IPS-11a (cell line): Measurements from ENCODE around the gene HM13.
"Not testable (repeated sequence)": the region's sequence is repeated elsewhere in the genome, so short reads cannot be mapped to it uniquely, and the experiment has no call there.

ENCODE experiments used
- H3K4me3 ChIP-seq: one replicate; pipeline ENCODE4 v1.5.1; 2013; ENCODE audit warnings: low read depth, low read length, control low read depth

The HM13 gene

DNA sequence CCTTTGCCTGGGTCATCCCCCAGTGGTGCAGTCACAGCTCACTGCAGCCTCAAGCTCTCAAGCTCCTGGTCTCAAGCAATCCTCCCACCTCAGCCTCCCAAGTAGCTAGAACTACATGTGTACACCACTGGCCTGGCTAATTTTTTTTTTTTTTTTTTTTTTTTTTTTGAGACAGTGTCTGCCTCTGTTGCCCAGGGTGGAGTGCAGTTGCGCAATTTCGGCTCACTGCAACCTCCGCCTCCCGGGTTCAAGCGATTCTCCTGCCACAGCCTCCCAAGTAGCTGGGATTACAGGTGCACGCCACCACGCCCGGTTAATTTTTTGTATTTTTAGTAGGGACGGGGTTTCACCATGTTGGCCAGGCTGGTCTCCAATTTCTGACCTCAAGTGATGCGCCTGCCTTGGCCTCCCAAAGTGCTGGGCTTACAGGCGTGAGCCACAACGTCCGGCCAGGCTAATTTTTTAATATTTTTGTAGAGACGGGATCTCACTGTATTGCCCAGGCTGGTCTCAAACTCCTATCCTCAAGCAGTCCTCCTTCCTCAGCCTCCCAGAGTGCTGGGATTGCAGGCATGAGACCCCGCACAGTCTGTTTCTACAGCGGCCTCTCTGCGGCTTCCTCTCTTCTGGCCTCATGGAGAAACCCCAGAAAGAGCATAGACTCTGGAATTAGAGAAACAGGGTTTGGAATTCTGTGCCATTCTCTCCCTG, 65.9 kb downstream of the HM13 start:
- H3K4me3 ChIP-seq: not testable (repeated sequence)

DNA sequence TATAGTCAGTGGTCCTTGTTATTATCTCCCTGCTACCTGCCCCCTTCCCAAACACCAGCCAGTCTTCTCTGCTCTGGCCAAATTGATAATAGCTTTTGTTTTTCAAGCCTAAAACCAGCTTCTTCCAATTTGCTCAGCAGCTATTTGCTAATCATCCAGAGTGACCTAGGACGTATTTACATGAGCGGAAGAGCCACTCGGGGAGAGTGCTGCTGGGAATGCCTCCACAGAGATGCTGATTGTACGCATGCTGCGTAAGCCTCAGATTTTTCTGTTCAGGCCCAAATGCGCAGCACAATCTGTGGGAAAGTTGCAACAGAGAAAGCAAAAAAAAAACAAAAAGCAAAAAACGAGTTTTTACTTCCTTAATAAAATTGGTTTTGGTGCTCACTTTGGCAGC, 66.5 kb downstream of the HM13 start:
- H3K4me3 ChIP-seq: no peak overlapping the region

DNA sequence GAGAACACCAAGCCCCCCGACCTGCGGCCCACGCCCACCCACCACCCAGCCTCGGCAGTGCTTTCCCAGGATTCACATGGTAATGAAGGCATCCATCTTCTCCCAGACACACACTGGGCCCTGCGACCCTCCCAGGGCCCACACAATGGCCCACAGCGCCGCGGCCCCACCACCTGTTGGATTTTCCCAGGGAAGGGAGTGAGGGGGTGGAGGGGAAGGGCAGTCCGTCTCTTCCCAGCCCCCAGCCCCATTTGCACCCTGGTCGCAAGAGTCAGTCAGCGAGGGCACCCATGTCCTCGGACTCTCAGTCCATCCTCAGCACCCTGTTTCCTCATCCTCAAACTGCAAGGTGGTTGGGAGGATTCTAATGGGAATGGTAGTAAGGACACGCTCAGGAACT, 67.1 kb downstream of the HM13 start:
- H3K4me3 ChIP-seq: no peak overlapping the region

DNA sequence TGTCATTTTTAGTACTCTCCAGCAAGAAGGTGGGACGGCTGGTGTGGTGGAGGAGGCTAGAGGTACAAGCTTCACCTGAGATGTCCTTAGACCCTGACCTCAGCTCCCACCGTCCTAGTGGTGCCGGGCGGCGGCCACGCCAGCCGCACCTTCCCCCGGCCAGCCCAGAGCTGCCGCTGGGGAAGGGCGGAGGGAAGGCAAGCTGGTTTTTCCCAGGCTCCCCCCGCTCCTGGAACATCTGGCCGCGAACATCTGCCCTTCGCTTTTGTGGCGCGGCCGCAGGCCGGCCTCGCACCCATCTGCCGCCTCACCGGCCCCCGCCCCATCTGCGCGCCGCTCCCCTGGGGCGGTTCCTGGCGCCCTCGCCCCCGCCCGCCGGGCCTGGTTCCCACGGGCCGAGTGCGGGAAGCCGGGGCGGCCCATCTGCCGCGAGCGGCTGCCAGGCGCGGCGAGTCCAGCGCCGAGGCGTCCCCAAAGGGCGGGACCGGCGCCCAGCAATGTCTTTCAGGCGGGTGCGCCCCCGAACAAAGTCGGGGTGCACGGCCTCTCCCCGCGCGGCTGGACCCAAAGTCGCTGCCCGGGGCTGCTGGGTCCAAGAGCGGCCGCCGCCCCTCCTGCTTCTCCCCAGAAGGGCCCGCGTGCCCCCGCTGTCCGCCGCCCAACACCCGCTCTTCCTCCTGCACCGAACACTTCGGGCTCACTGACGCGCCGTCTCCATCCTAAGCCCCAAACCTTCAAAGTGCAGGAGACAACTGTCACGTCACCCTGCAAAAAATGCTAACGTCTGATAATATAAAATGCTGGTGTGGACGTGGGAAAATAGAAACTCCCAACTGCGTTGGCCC, 73.5 kb downstream of the HM13 start:
- peak overlapping the region; percentile 13 for H3K4me3 ChIP-seq

DNA sequence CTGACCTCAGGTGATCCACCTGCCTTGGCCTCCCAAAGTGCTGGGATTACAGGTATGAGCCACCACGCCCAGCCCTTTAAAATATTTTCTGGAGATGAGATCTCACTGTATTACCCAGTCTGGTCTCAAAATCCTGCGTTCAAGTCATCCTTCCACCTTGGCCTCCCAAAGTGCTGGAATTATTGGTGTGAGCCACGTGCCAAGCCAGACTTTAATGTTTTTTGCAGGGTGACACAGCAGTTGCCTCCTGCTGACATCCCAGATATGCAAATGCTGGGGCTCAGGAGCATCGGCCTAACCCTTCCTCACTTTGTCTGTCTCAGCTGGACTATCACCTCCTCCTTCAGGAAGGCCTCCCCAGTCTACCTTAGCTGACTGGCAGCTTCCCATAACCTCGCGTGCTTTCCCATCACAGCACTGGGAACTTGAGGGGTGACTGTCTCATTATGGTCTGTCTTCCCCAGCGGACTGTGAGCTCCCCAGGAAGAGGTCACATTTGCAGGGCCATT, 76.5 kb downstream of the HM13 start:
- H3K4me3 ChIP-seq: no peak overlapping the region

DNA sequence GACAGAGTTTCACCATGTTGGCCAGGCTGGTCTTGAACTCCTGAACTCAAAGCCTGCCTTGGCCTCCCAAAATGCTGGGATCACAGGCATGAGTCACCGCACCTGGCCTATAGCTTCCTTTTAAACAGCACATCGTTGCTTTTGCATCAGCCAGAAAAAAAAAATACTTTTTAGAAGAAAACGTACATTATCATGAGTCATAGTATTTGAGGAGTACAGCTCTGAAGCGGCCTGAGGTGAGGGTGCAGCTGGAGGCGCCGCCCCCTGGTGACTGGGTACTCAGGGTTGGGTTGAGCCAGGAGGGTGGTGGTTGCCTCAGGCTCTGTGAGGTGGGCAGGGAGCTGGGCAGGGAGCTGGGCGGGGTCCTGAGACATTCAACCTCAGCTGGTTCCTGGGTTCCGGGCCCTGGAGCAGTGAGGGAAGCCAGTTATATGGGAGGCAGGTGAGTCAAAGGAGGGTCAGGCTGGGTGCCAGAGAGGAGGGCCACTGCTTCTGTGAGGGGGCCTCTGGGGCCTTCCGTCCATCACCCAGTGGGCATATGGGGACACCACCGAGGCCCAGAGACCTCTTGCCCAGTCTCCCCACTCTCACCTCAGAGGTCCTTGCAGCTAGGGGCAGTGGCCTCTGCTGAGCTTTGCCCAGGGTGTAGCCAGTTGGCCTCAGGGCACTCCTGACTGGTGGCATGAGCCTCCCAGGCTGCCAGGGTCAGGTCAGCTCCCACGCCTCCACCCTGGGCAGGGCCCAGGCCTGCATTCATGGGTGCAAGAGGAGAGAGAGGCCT, 79.2 kb downstream of the HM13 start:
- no peak overlapping the region for H3K4me3 ChIP-seq

DNA sequence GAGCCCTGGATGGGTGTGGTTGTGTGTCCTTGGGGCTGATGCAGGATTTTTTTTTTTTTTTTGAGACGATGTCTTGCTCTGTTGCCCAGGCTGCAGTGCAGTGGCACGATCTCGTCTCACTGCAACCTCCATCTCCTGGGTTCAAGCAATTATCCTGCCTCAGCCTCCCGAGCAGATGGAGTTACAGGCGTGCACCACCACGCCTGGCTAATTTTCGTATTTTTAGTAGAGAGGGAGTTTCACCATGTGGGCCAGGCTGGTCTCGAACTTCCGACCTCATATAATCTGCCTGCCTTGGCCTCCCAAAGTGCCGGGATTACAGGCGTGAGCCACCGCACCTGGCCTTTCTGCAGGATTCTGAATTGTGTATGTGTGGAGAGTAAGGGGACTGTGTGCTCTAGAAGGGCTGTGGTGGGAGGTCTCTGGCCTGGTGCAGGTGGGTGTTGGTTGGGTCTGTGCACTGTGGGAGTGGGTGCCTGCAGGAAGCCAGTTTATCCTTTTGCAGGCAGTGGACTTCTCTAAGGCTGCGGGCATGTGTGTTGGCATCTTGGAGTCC, 79.8 kb downstream of the HM13 start:
- no peak overlapping the region for H3K4me3 ChIP-seq

DNA sequence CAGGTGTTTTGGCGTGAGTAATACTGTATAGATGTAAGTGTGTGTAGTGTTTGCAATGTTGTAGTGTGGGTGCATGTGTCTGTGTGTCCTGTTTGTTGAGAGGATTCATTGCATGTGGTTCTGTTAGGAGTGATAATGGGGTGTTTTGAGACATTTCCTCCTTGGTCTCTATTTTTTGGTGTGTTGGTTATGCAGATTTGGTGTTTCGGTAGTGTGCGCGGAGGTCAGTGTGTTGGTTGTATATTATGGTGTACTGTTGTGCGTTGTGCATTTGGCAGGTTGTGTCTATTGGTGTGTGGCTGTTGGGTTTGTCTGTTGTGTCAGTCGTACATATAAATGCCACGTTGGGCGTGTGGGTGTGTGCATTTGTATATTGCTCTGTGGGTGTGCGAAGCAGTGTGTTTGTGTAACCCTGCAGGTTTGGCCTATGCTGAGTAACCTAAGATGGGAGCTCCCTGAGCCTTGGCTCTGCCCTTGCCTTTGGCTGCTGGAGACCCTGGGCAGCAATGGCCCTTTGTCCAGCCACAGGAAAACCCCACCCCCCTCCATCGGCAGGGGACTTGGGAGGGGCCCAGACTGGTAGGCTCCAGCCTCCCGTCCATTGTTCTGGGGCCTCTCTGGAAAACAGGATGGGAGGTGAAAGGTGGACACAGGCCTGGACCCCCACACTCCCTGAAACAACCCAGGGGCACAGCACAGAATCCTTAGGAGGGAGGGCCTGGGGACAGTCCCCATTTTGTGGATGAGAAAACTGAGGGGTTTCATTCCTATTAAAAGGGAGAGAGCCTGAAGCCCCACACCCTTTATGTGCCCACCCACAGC, 80.5 kb downstream of the HM13 start:
- H3K4me3 ChIP-seq: no peak overlapping the region

DNA sequence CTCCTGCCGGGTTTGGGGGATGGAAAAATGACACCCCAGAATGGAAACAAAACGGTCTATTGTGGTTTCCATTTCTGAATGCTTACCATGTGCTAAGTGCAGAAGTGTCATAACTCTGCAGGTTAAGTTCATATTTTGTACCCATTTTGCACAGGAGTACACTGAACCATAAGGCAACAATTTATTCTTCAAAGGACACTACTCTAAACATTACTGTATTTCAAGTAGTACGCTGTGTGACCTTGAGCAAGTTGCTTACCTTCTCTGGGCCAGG, 81.1 kb downstream of the HM13 start:
- no peak overlapping the region for H3K4me3 ChIP-seq

DNA sequence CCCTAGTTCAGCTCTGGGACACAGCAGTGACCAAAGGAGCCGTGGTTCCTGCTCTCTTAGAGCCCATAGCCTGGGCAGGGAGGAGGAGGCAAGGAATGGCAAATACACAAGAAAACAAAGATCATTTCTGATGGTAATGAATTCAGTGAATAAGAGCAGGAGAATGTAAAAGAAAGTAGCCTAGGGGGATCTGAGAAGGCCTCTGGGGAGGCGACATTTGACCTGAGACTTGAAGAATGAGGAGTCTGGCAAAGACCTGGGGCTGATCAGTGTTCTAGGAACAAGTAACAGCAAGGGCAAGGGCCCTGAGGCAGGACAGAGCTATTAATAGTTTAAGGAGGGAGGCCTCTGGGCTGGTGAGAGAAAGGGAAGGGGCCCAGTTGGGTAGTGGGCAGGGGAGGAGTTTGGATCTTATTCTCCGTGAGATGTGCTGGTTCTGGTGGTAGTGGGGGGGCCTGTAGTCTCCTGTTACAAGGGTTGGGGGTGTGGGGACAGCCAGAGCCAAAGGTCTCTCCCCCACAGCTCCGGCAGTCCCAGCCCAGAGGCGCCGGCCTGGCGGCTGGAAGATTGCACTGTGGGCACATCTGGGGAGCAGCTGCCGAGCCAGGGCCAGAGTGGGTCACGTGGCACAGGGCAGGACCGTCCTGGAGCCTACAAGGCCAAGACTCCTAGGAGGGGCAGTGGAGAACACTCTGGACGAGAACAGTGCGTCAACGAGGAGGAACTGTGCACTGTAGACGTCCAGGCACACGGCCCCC, 81.6 kb downstream of the HM13 start:
- H3K4me3 ChIP-seq: no peak overlapping the region

DNA sequence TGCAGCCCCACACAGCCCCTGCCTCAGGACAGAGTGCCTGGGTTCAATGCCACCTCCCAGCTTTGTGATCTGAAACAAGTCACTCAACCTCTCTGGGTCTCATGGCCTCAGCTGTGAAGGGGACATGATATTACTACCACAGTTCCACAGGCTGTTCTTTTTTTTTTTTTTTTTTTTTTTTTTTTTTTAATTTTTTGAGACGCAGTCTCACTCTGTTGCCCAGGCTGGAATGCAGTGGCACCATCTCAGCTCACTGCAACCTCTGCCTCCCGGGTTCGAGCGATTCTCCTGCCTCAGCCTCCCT, 82.1 kb downstream of the HM13 start:
- H3K4me3 ChIP-seq: not testable (repeated sequence)

DNA sequence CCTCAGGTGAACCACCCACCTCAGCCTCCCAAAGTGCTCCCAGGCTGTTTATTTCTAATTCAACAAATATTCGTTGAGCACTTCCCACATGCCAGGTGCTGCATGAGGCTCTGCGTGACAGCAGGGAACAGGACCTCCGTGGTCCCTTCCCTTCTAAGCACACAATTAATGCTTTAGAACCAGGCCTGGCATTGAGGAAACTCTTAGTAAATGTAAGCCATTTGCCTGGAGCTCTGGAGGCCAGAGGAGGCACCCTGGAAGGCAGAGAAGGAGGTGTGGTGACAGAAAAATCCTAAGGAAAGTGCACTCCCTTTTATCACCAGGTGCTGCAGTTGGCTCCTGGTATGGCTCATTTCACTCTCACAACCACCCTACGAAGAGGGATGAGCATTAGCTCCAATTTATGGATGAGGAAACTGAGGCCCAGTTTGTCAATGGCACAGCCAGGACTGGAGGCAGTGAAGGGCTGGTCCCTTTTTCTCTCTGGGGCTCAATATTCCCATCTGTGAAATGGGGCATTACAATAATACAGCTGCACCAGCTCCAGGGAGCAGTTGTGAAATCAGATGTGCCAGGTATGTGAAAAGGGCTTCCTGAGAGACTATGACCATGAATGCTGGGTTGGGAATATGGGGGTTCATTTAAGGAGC, 82.7 kb downstream of the HM13 start:
- H3K4me3 ChIP-seq: no peak overlapping the region

DNA sequence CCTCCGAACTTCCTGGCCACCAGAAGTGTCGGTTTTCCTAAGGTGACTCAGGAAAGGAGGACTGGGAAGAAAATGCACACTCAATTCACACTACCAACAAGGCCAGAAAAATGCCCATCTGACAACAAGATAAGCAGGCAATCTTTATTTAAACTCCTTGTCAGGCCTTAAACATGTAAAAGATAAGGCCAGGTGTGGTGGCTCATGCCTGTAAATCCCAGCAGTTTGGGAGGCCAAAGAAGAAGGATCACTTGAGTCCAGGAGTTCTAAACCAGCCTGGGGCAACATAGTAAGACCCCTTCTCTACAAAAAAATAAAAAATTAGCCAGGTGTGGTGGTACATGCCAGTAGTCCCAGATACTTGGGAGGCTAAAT, 83.2 kb downstream of the HM13 start:
- H3K4me3 ChIP-seq: no peak overlapping the region

DNA sequence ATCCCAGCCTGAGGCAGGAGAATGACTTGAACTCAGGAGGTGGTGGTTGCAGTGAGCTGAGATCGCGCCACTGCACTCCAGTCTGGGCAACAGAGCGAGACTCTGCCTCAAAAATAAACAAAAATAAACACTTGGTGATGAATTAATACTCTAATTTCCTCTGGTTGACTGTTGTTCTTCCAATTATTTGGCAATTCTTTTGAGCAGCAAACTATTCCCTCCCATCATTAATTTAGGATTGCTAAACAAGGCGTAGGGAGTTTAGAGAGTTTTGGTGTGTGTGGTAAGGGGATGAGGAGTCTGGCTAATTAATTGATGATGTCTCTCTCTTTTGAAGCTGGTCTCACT, 88.2 kb downstream of the HM13 start:
- no peak overlapping the region for H3K4me3 ChIP-seq

DNA sequence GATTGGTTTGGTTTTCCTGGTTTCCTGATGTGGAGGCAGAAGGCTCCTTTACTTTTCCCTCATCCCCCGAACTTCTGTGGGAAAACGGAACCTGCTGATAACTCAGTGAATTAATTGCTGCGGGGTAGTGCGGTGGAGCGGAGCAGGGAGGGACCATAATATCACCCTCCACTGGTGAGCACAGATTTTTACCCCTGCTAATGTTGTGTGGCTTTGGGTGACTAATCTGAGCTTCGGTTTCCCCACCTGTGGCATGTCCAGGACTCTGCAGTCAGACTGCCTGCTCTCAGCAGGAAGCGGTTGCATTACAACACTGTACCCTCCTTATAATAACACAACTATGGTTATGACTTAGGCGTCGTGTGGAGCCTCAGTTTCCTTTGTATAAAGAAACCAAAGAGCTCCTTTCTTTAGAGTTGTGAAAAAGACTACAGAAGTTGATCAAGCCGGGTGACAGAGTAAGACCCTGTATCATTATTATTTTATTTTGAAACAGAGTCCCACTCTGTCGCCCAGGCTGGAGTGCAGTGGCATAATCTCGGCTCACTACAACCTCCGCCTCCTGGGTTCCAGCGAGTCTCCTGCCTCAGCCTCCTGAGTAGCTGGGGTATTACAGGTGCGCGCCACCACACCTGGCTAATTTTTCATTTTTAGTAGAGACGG, 88.7 kb downstream of the HM13 start:
- no peak overlapping the region for H3K4me3 ChIP-seq

DNA sequence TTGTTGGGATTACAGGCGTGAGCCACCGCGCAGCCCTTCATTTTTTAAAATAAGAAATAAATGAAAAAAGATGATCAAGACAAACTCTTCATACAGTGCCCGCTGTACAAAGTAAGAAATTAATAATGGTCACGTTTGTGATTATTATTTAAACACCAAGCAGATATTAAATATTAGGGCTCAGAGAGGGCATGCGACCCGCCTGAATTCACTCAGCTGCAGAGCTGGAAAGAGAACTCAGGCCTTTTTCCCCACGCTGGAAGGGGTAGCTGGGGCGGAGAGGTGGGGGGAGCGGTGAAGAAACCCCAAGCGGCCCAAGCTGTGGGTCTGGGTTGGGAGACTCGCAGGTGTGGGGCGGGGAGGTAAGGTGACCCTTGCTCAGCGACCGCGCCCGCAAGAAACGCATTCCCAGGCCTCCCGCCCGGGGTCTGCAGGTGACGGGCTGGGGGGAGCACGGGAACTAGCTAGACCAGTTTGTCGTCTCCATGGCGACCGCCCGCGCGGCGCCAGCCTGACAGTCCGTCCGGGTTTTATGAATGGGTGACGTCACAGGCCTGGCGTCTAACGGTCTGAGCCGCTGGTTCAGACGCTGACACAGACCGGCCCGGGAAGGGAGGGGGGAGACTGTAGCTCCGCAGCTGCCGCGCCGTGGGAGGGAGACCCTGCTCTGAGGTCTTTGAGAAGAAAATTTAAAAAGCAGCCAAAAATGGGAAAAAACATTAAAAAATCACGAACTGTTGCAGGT, 89.8 kb downstream of the HM13 start:
- peak overlapping the region; percentile 100 for H3K4me3 ChIP-seq

DNA sequence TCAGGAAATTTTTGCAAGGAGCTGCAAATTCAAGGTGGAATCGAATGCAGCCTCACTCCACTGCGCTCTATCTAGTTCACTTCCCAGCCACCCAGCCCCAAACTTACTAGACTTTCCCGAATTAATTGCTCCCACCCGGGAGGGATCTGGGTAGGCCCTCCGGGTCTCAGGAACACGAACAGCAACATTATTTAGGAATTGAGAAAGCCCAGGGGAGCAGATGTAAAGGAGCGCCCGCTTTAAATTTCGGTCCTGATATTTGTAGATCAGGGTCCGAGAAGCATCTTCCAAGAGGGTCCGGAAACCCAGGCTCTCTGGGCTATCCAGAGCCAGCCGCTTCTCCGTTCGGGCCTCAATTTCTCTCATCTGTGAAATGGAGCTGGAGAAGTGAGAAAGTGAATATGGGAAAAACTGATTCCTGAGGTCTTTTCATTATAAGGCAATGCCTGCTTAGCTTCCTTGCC, 90.4 kb downstream of the HM13 start:
- H3K4me3 ChIP-seq: peak overlapping the region; percentile 100
